Pons (tissue), 1 donor: ENCODE results near the gene TYMP.

Experiments used
- DNase-seq: peaks from one replicate; pipeline ENCODE4 v3.0.0-alpha.2; 2016; ENCODE audit warnings: low spot score

Gene TYMP

DNA sequence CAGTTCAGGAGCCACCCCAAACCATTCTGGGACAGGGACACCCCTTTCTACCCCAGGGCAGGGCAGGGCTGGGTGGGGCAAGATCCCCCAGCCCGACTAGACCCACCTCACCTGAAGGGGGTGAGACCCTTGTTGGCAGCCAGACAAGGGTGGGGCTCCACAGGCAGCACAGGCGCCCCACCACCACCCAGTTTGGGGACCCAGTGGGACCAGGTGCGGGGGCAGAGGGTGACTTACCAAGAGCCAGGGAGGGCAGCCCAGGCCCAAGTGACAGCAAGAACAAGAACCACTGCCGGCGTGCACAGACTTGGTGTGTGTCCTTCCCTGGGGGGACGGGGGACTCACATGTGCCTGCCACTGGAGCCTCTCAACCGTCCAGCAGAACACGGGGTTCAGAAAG, 46.3 kb downstream of the TYMP start:
- DNase-seq, result no peak

DNA sequence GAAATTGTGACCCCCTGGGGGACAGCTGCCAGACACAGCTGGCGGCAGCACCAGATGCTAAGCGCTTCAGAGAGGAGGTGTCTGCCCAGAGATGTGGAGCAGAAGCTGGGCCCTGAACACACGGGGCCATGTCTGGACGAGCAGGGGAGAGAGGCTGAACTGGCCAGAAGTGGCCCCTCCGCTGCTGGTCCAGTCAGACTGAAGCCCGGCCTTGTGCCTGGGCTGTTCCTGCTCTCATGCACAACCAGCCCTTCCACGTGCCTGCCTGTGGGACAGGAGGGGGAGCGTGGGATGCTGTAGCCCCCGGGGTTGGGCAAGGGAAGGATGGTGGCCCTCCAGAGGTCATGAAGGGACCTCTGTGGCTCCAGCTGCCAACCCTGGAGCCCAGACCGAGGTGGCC, 46.7 kb downstream of the TYMP start:
- DNase-seq, result no peak

DNA sequence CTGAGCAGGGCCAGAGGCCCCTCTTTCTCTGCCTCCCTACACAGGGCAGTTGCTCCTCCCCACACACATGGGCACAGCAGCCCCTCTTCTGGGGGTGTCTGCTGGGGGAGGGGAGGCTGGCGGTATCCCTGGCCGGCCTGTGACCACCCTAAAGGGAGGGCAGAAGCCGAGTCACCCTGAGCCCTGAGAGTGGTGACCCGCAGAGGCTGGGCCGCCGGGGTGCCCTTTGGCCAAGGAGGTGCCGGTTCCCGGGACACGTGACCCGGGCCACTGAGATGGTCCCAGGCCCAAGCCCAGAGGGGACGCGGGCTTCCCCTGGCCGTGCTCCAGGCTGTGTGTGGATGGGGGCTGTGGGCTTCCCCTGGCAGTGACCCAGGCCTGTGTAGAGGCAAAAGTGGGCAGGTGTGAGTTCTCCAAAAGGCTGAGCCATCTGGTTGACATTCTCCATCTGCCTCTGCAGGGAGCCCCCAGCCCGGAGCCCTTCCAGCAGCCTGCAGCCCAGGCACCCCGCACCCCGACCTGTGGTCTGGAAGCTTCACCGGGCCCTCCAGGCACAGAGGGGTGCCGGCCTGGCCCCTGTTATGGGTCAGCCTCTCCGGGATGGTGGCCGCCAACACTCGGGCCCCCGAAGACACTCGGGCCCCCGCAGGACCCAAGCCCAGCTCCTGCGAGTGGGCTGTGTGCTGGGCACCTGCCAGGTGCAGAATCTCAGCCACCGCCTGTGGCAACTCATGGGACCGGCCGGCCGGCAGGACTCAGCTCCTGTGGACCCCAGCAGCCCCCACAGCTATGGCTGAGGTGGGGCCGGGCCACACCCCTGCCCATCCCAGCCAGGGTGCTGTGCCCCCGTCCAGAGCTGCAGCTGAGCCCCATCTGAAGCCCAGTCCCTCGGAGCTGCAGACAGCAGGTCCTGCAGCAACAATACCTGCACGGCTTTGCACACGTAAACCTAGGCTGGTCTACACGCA, 47.4 kb downstream of the TYMP start:
- DNase-seq, result no peak

DNA sequence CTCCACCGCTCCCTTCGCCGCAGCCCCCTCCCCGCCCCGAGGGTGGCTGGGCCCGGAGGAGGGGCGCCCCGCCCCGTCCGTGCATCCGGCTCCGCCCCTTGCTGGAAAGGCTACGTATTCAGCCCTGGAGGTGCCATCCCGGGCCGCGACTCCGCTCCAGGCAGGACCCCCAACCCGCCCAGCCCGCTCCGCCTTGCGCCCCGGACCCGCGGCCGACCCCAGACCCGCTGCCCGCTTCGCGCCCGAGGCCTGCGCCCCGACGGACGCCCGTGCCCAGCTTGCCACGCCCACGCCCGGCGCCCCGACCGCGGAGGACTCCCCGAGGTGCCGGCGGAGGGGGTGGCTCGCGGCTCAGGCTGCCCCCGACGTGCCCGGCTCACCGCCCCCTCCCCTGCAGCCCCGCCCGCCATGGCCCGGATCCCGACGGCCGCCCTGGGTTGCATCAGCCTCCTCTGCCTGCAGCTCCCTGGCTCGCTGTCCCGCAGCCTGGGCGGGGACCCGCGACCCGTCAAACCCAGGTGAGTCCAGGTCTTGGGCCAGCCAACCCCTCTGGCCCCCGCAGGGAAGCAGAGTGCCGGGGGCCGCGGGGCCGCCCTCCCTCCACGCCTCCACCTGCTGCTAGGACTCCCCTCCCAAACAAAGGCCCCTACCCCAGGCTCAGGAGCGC, 48.2 kb downstream of the TYMP start, which contains the start of gene ADM2:
Gene ADM2, plus strand, starts transcription at position 104 of the 667 bp plus-strand sequence. Its CDS starts 305 bp downstream, at position 409.
- DNase-seq, result no peak

DNA sequence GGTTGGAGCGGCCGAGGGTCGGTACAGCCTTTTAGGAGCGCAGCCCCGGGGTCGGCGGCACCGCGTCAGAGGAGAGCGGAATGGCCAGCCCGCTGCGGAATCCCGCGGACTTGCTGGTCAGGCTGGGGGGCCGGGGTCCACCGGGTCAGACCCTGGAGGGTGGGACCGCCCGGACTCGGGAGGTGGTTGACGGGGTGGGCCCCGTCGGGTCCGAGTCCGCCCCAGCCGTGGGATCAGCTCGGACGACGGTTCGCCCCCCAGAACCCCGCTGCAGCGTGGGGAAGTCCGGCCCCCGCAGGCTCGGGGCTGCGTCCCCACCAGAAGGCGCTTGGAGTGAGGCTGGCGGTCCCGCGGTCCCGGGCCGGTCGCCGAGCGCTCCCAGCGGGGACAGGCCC, 48.8 kb downstream of the TYMP start:
- no peak for DNase-seq

DNA sequence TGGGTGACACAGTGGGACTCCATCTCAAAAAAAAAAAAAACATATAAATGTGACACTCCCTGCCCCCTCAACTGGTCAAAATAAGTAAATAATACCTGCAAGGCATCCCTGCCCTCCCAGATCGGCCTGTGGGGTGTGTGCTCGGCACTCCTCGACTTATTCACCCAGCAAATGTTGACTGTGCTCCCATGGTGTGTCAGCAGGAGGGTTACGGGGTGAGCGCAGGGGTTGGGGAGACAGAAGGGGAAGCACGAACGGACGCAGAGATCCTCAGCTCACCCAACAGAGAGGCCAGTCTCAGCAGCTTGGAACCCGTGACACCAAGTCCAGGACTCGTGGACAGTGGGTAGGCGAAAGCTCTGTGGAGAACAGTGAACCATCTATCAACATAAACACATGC, 50.1 kb downstream of the TYMP start:
- DNase-seq, result no peak

DNA sequence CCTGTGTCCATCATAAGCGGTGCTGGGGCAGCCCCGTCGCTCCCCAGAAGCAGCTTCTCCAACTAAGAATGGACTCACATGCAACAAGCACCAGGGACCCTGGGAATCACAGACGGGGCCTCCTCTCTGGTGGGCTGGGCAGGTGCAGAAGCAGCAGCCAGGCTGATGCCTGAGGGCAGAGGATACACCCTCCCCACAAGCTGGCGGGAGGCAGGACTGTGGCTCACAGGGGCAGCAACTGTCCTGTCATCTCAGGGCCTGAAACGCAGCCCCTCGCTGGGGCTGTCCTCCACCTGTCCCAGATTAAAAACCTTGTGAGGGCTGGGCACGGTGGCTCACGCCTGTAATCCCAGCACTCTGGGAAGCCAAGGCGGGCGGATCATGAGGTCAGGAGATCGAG, 51.9 kb downstream of the TYMP start:
- no peak for DNase-seq

DNA sequence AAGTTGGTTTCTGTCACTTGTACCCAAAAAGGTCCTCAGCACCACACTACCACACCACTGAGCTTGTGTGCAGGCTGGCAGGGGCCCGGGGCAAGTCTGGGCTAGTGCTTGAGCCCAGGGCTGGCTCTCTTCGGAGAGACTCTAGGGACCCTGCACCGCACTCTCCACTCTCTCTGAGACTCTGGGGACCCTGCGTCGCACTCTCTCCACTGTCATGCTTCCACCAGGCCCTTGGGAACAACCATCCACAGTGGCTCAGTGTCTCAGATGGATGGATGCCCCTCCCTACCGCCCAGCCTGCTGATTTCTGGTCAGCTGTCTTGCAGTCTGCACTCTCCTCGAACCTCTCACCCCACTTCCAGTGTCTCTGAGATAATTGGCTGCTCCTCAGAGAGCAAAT, 52.9 kb downstream of the TYMP start:
- no peak for DNase-seq
